Gastroesophageal sphincter (tissue), 3 donors: Measurements from ENCODE around the gene NDUFB11.

ENCODE experiments used
- CTCF ChIP-seq, 4 experiments: fragments of 200-600 bp in 2 of 4; fragments of 450-650 bp in 2 of 4; sonication (generic) in 1 of 4; IDR thresholded peaks; one replicate each; pipeline ENCODE4 v1.5.1; 2017 to 2019; ENCODE audit warnings: antibody characterized with exemption in 4 of 4, mild to moderate bottlenecking in 2 of 4, moderate library complexity in 2 of 4
- EP300 ChIP-seq: sonication (generic); formaldehyde crosslinking; IDR thresholded peaks from one replicate; pipeline ENCODE4 v1.6.1; 2017; ENCODE audit warnings: antibody characterized with exemption, mild to moderate bottlenecking
- POLR2A ChIP-seq, 2 donors: fragments of 450-650 bp; IDR thresholded peaks; one replicate each; pipeline ENCODE4 v1.6.1; 2017; ENCODE audit warnings: antibody characterized with exemption in 2 of 2, mild to moderate bottlenecking in 2 of 2, moderate library complexity in 1 of 2

- no peak for TF ChIP-seq POLR2A (IDR thresholded peaks at IDR 0.05)
- TF ChIP-seq CTCF (IDR thresholded peaks at IDR 0.05): no peak
- no peak for TF ChIP-seq EP300
Measured at GRCh38 chrX:47177079-47177478, 32.6 kb upstream of the NDUFB11 start.
